Activated CD8-positive, alpha-beta memory T cell treated with anti-CD3 and anti-CD28 coated beads, Interleukin-2, amount 50 U/mL, for 48 hours (primary cell): Measurements from ENCODE around the gene CTU1.

Source experiments
- DNase-seq: peaks from one replicate; pipeline ENCODE4 v3.0.0-alpha.2; 2020

The CTU1 gene

GRCh38 chr19:51131780-51132680 is 23.8 kb upstream of the CTU1 start:
- no peak for DNase-seq

GRCh38 chr19:51129716-51130115 is 21.5 kb upstream of the CTU1 start:
- no peak for DNase-seq

- no peak for DNase-seq
Measured at GRCh38 chr19:51128227-51128626, 20.0 kb upstream of the CTU1 start.

GRCh38 chr19:51127755-51128154 is 19.5 kb upstream of the CTU1 start:
- DNase-seq = no peak

- DNase-seq = no peak
Measured at GRCh38 chr19:51127032-51127431, 18.8 kb upstream of the CTU1 start.

GRCh38 chr19:51125421-51126075 is 17.3 kb upstream of the CTU1 start:
- no peak for DNase-seq

- DNase-seq = no peak
Measured at GRCh38 chr19:51124729-51125128, 16.5 kb upstream of the CTU1 start, which contains the start of gene SIGLEC9. Gene SIGLEC9, plus strand, starts transcription at chr19:51124906. Its CDS starts 69 bp downstream, at chr19:51124975.

GRCh38 chr19:51124216-51124615 is 16.0 kb upstream of the CTU1 start:
- no peak for DNase-seq

- no peak for DNase-seq
Measured at GRCh38 chr19:51123802-51124201, 15.6 kb upstream of the CTU1 start.

GRCh38 chr19:51123381-51123800 is 15.2 kb upstream of the CTU1 start:
- DNase-seq = no peak

GRCh38 chr19:51122112-51122981 is 14.1 kb upstream of the CTU1 start:
- DNase-seq = no peak

GRCh38 chr19:51121257-51121656 is 13.0 kb upstream of the CTU1 start:
- no peak for DNase-seq

GRCh38 chr19:51120160-51120559 is 12.0 kb upstream of the CTU1 start:
- DNase-seq = no peak

GRCh38 chr19:51119611-51120010 is 11.4 kb upstream of the CTU1 start:
- no peak for DNase-seq

- no peak for DNase-seq
Measured at GRCh38 chr19:51119101-51119500, 10.9 kb upstream of the CTU1 start.

GRCh38 chr19:51116736-51117286 is 8.6 kb upstream of the CTU1 start:
- DNase-seq = no peak

GRCh38 chr19:51114087-51114729 is 6.0 kb upstream of the CTU1 start:
- DNase-seq = no peak

- no peak for DNase-seq
Measured at GRCh38 chr19:51111606-51112005, 3.4 kb upstream of the CTU1 start.

- DNase-seq = no peak
Measured at GRCh38 chr19:51110666-51110971, 2.4 kb upstream of the CTU1 start.

- no peak for DNase-seq
Measured at GRCh38 chr19:51108805-51109146, 567 bp upstream of the CTU1 start.

- DNase-seq = peak; percentile 69
Measured at GRCh38 chr19:51107406-51108065, 673 bp downstream of the CTU1 start.

GRCh38 chr19:51103926-51104341 is 4.3 kb downstream of the CTU1 start:
- DNase-seq = no peak
